Prostate gland (tissue), 2 donors: ENCODE data around the gene CPT1B.

ENCODE experiments used
- CTCF ChIP-seq, 4 experiments: fragments of 200-600 bp in 2 of 4; fragments of 450-650 bp in 2 of 4; sonication (generic) in 2 of 4; IDR thresholded peaks; 1 replicate in 3 of 4; 2 replicates in 1 of 4; pipeline ENCODE4 v1.5.1; 2016 to 2019; ENCODE audit warnings: antibody characterized with exemption in 4 of 4, mild to moderate bottlenecking in 2 of 4, moderate library complexity in 2 of 4
- POLR2A ChIP-seq: fragments of 450-650 bp; IDR thresholded peaks from one replicate; pipeline ENCODE4 v1.6.1; 2016; ENCODE audit warnings: antibody characterized with exemption, mild to moderate bottlenecking
- POLR2AphosphoS5 ChIP-seq: sonication (generic); formaldehyde crosslinking; IDR thresholded peaks from one replicate; pipeline ENCODE4 v1.6.1; 2017; ENCODE audit warnings: antibody characterized with exemption

- peak in 2 of 4 experiments; percentile 60 to 76 for TF ChIP-seq CTCF (IDR thresholded peaks at IDR 0.05)
- TF ChIP-seq POLR2A = no peak
- TF ChIP-seq POLR2AphosphoS5 = no peak
Measured at GRCh38 chr22:50620593-50621355, 42.5 kb upstream of the CPT1B start.
